Measurements from ENCODE around the gene FOXC1. TPM values are rescaled to one million over a fixed set of nuclear protein-coding genes. Genes with fewer than 3 reads are reported as not detected.

FOXC1 gene
- polyA plus RNA-seq, 1 donor from 2014 or later, result 0.09 TPM

- H3K79me2 ChIP-seq (replicated peaks; ENCODE audit: insufficient read depth, low read length), result no peaks in the 10 kb centered on the region
- no peak overlapping the region for H3K27ac ChIP-seq (ENCODE audit: low read length)
- TF ChIP-seq SMC3 (conservative IDR thresholded peaks at IDR 0.05; ENCODE audit: poor library complexity) (no peak), EZH2 (IDR thresholded peaks at IDR 0.05; ENCODE audit: borderline replicate concordance, insufficient read depth, low read length, poor library complexity, severe bottlenecking) (no peak), TAF1 (IDR thresholded peaks at IDR 0.05; ENCODE audit: low read depth) (no peak), POLR2AphosphoS5 (IDR thresholded peaks at IDR 0.05) (no peak), EP300 (conservative IDR thresholded peaks at IDR 0.05; ENCODE audit: poor library complexity, severe bottlenecking) (no peak), MXI1 (conservative IDR thresholded peaks at IDR 0.05; ENCODE audit: poor library complexity, severe bottlenecking) (no peak), RAD21 (conservative IDR thresholded peaks at IDR 0.05) (no peak), REST (IDR thresholded peaks at IDR 0.05; ENCODE audit: borderline replicate concordance) (no peak), CTCF (IDR thresholded peaks at IDR 0.05; ENCODE audit: poor library complexity, severe bottlenecking) (no peak)
- no peak overlapping the region for H3K9ac ChIP-seq (ENCODE audit: low read length)
- no peak overlapping the region for H3K4me2 ChIP-seq (ENCODE audit: low read length)
- H3F3A ChIP-seq (ENCODE audit: insufficient read depth, low read length, poor library complexity, severe bottlenecking), result no peaks in the 10 kb centered on the region
- no peaks in the 10 kb centered on the region for H3K9me3 ChIP-seq (ENCODE audit: low read length)
- H3K4me3 ChIP-seq (ENCODE audit: low read length), result no peak overlapping the region
- no peaks in the 10 kb centered on the region for H3K27me3 ChIP-seq (ENCODE audit: insufficient read depth, low read depth, low read length)
- no peaks in the 10 kb centered on the region for H3K36me3 ChIP-seq (ENCODE audit: insufficient read depth, low read length)
- no peaks in the 10 kb centered on the region for H4K20me1 ChIP-seq (ENCODE audit: insufficient read depth)
- no peaks in the 10 kb centered on the region for H3K9me2 ChIP-seq (ENCODE audit: insufficient read depth, low read length)
- no peak overlapping the region for H2AFZ ChIP-seq (ENCODE audit: low read depth, low read length)
These were observed 20.5 kb upstream of the FOXC1 start for GRCh38 chr6:1589208-1589607.

- no peak overlapping the region for H3K27ac ChIP-seq (ENCODE audit: low read length)
- no peak overlapping the region for H3K9ac ChIP-seq (ENCODE audit: low read length)
- H3F3A ChIP-seq (ENCODE audit: insufficient read depth, low read length, poor library complexity, severe bottlenecking), result no peaks in the 10 kb centered on the region
- H3K4me3 ChIP-seq (ENCODE audit: low read length), result no peak overlapping the region
- no peak overlapping the region for H2AFZ ChIP-seq (ENCODE audit: low read depth, low read length)
- no peaks in the 10 kb centered on the region for H3K9me3 ChIP-seq (ENCODE audit: low read length)
- no peaks in the 10 kb centered on the region for H3K36me3 ChIP-seq (ENCODE audit: insufficient read depth, low read length)
- H3K9me2 ChIP-seq (ENCODE audit: insufficient read depth, low read length), result no peaks in the 10 kb centered on the region
- H3K79me2 ChIP-seq (replicated peaks; ENCODE audit: insufficient read depth, low read length), result no peaks in the 10 kb centered on the region
- no peaks in the 10 kb centered on the region for H3K27me3 ChIP-seq (ENCODE audit: insufficient read depth, low read depth, low read length)
- no peak overlapping the region for H3K4me2 ChIP-seq (ENCODE audit: low read length)
- H4K20me1 ChIP-seq (ENCODE audit: insufficient read depth), result no peaks in the 10 kb centered on the region
- no peak for TF ChIP-seq MXI1 (conservative IDR thresholded peaks at IDR 0.05; ENCODE audit: poor library complexity, severe bottlenecking)
- no peak for TF ChIP-seq TAF1 (IDR thresholded peaks at IDR 0.05; ENCODE audit: low read depth)
- no peak for TF ChIP-seq CTCF (IDR thresholded peaks at IDR 0.05; ENCODE audit: poor library complexity, severe bottlenecking)
- TF ChIP-seq RAD21 (conservative IDR thresholded peaks at IDR 0.05), result no peak
- TF ChIP-seq POLR2AphosphoS5 (IDR thresholded peaks at IDR 0.05), result no peak
- TF ChIP-seq EZH2 (IDR thresholded peaks at IDR 0.05; ENCODE audit: borderline replicate concordance, insufficient read depth, low read length, poor library complexity, severe bottlenecking), result no peak
- TF ChIP-seq REST (IDR thresholded peaks at IDR 0.05; ENCODE audit: borderline replicate concordance), result no peak
- no peak for TF ChIP-seq EP300 (conservative IDR thresholded peaks at IDR 0.05; ENCODE audit: poor library complexity, severe bottlenecking)
- TF ChIP-seq SMC3 (conservative IDR thresholded peaks at IDR 0.05; ENCODE audit: poor library complexity), result no peak
These were observed 19.1 kb upstream of the FOXC1 start for GRCh38 chr6:1590580-1590979.

Measured in neural cell (in vitro differentiated cells).